Fibroblast of lung (primary cell): ENCODE data around the gene RRP7A.

Experiments
- EZH2 ChIP-seq: IDR thresholded peaks from 2 replicates; pipeline ENCODE4 v1.5.1; 2012; ENCODE audit warnings: low read length, control low read depth, mild to moderate bottlenecking; ENCODE audit errors: missing control alignments
- TF ChIP-seq, protein P1 (sequence below), 2 donors: IDR thresholded peaks in 1 of 2; conservative IDR thresholded peaks in 1 of 2; 1 replicate in 1 of 2; 2 replicates in 1 of 2; pipeline ENCODE4 v1.5.1; 2011 to 2012; ENCODE audit warnings: low read length in 2 of 2, control low read depth in 1 of 2, inconsistent platforms in 1 of 2, low read depth in 1 of 2, mild to moderate bottlenecking in 1 of 2

DNA sequence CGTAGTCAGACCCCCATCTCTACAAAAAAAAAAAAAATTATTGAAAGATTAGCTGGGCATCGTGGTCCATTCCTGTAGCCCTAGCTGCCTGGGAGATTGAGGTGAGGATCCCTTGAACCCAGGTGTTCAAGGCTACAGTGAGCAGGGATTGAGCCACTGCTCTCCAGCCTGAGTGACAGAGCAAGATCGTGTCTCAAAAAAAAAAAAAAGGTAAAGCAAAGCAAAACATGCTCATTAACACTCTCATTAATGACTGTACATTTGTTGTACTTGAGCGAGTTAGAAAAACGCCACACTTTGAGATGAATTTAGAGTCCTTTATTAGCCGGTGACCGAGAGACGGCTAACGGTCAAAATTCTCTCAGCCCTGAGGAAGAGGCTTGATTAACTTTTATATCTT, 28.0 kb upstream of the RRP7A start:
- TF ChIP-seq, protein P1, sequence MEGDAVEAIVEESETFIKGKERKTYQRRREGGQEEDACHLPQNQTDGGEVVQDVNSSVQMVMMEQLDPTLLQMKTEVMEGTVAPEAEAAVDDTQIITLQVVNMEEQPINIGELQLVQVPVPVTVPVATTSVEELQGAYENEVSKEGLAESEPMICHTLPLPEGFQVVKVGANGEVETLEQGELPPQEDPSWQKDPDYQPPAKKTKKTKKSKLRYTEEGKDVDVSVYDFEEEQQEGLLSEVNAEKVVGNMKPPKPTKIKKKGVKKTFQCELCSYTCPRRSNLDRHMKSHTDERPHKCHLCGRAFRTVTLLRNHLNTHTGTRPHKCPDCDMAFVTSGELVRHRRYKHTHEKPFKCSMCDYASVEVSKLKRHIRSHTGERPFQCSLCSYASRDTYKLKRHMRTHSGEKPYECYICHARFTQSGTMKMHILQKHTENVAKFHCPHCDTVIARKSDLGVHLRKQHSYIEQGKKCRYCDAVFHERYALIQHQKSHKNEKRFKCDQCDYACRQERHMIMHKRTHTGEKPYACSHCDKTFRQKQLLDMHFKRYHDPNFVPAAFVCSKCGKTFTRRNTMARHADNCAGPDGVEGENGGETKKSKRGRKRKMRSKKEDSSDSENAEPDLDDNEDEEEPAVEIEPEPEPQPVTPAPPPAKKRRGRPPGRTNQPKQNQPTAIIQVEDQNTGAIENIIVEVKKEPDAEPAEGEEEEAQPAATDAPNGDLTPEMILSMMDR (conservative IDR thresholded peaks at IDR 0.05 in 1 of 2, IDR thresholded peaks at IDR 0.05 in 1 of 2; ENCODE audit: low read depth in 1 of 2, low read length in 2 of 2): no peak
- no peak for TF ChIP-seq EZH2
